ENCODE data around the gene VGLL4. TPM values are rescaled to one million over a fixed set of nuclear protein-coding genes. Genes with fewer than 3 reads are reported as not detected.

VGLL4 gene
- total RNA-seq, 1 experiment from 2014 or later, result 42.1 TPM

DNA sequence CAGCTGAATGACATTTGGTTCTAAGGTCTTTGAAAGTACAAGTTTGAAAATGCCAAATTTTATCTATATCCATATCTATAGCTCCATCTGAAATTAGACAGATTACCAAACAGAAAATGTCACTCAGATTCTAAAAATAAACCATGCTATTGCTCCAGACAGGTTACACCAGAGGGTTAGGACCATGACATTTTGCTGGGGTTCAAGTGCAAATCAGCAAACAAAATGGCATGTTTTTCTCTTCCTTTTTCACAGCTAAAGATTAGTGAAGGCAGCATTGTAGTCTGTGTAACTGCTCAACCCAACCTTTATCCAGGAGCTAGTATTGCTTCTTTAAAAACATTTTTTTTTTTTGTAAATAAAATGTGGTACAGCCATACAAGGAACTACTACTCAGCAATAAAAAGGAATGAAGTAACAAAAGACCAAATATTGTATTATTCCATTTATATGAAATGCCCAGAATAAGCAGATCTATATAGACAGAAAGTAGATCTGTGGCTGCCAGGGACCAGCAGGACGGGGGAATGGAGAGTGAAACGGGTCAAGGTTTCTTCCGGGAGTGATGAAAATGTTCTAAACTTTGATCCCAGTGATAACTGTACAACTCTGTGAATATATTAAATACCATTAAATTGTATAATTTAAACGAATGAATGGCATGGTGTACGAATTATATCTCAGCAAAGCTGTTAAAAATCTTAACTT, 18.2 kb downstream of the VGLL4 start:
- no peaks in the 10 kb centered on the region for H4K20me1 ChIP-seq (ENCODE audit: control insufficient read depth, insufficient read depth, insufficient read length)
- no peak overlapping the region for H3K4me2 ChIP-seq (ENCODE audit: insufficient read depth, insufficient read length, low read length)
- DNase-seq, result no peak
- H2BK12ac ChIP-seq (ENCODE audit: insufficient read length, low read depth, low read length), result no peak overlapping the region
- H3K79me2 ChIP-seq (ENCODE audit: insufficient read depth, low read length), result peaks cover 22% of the 10 kb centered on the region; the same call in 1 of the 2 replicates
- H3K56ac ChIP-seq (ENCODE audit: insufficient read length, low read depth, low read length), result no peak overlapping the region
- WGBS (ENCODE audit: extremely low coverage, insufficient read length, low lambda C conversion rate), result no CpG with 5 or more reads among the region's 5 CpGs
- no peak overlapping the region for H3T11ph ChIP-seq (ENCODE audit: low read length)
- no peak overlapping the region for H2BK15ac ChIP-seq (ENCODE audit: low read depth, low read length)
- H3K18ac ChIP-seq (ENCODE audit: insufficient read length, low read depth, low read length), result no peak overlapping the region
- H3K23me2 ChIP-seq (ENCODE audit: insufficient read length, low read depth, low read length, poor library complexity, severe bottlenecking), result no peaks in the 10 kb centered on the region
- no peak overlapping the region for H4K8ac ChIP-seq (replicated peaks; ENCODE audit: insufficient read length, low read depth, low read length)
- no peak overlapping the region for H2BK5ac ChIP-seq (ENCODE audit: insufficient read length, low read length)
- no peaks in the 10 kb centered on the region for H3K9me3 ChIP-seq (ENCODE audit: control insufficient read depth, low read depth, low read length)
- no peak overlapping the region for H3K9ac ChIP-seq (ENCODE audit: extremely low read depth, insufficient read length, low read length)
- no peak overlapping the region for H2AFZ ChIP-seq (ENCODE audit: low read length)
- H3K27ac ChIP-seq (ENCODE audit: insufficient read length, low read depth, low read length), result no peak overlapping the region
- H2BK120ac ChIP-seq (ENCODE audit: low read depth, low read length, poor library complexity, severe bottlenecking), result no peak overlapping the region
- no peaks in the 10 kb centered on the region; a peak in 2 of 7 replicates for H3K36me3 Mint-ChIP-seq (ENCODE audit: insufficient read depth in 1 of 3, low read depth in 3 of 3)
- no peak overlapping the region for H3K4me3 Mint-ChIP-seq
- H3K14ac ChIP-seq (ENCODE audit: insufficient read depth, low read length), result no peak overlapping the region
- no peak overlapping the region for H2BK20ac ChIP-seq (ENCODE audit: low read depth, low read length, poor library complexity, severe bottlenecking)
- H3K4ac ChIP-seq (ENCODE audit: low read depth, low read length), result no peak overlapping the region
- H3K23ac ChIP-seq (ENCODE audit: insufficient read length, low read depth, low read length), result no peak overlapping the region
- no peaks in the 10 kb centered on the region for H3K9me3 Mint-ChIP-seq
- no peaks in the 10 kb centered on the region for H3K27me3 Mint-ChIP-seq (ENCODE audit: low read depth)
- H3K4me1 Mint-ChIP-seq, result peaks cover 33 to 36% of the 10 kb centered on the region in 2 experiments
- H2AK5ac ChIP-seq (ENCODE audit: insufficient read length, low read length), result no peak overlapping the region
- H3K79me1 ChIP-seq (ENCODE audit: insufficient read depth, low read depth, low read length, poor library complexity, severe bottlenecking), result peaks cover 6% of the 10 kb centered on the region
- no peak overlapping the region for H3K27ac Mint-ChIP-seq
- no peaks in the 10 kb centered on the region for H3K27me3 ChIP-seq (ENCODE audit: insufficient read depth, low read length)
- TF ChIP-seq, protein P1, sequence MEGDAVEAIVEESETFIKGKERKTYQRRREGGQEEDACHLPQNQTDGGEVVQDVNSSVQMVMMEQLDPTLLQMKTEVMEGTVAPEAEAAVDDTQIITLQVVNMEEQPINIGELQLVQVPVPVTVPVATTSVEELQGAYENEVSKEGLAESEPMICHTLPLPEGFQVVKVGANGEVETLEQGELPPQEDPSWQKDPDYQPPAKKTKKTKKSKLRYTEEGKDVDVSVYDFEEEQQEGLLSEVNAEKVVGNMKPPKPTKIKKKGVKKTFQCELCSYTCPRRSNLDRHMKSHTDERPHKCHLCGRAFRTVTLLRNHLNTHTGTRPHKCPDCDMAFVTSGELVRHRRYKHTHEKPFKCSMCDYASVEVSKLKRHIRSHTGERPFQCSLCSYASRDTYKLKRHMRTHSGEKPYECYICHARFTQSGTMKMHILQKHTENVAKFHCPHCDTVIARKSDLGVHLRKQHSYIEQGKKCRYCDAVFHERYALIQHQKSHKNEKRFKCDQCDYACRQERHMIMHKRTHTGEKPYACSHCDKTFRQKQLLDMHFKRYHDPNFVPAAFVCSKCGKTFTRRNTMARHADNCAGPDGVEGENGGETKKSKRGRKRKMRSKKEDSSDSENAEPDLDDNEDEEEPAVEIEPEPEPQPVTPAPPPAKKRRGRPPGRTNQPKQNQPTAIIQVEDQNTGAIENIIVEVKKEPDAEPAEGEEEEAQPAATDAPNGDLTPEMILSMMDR (conservative IDR thresholded peaks at IDR 0.05), result no peak
- H4K5ac ChIP-seq (ENCODE audit: insufficient read length, low read depth, low read length), result no peak overlapping the region
- H4K91ac ChIP-seq (ENCODE audit: insufficient read length, low read depth, low read length), result no peak overlapping the region
- no peaks in the 10 kb centered on the region for H3K4me1 ChIP-seq (ENCODE audit: insufficient read depth, low read length)

All from H9 (cell line).